ENCODE data around the gene SPSB4. TPM values are rescaled to one million over a fixed set of nuclear protein-coding genes. Genes with fewer than 3 reads are reported as not detected.

The SPSB4 gene
- total and polyA plus RNA-seq, 2 of the 13 experiments (the other 11 are each of a cell fraction or from before 2014, with no cell fraction given): not detected

DNA sequence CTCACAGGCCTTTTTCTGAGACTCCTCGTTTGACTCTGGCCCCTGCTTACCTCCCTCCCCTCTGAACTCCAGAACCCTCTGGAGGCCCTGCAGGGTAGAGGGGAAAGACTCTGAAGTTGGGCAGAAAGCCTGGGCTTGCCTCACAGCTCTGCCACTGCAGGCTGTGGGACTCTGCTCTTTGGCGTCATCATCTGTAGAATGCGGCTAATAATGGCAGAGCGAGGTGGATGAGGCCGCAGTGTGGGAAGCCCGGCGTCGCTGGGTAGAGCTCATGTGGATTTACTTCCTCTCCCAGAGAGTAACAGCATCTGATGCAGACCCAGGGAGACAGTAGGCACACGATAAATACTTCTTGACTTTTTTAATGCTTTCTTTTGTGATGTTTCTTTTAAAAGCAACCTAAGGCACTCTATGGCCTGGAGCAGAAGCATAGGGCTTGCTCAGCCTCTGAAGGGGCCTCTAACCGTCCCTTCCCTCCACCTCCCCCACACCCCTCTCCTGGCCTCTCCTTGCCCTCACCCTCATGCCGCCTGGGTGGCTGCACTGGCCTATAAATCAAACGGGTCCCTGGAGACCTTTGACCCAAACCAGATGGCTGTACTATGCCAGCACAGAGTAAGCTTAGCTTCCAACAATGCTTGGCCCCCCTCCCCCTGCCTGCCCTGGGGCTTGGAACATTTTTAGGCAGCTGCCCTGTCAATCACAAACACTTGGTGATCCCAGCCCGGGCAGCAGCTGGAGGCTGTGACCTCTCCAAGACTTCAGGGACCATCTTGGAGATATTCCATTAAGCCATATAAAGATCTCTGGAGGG, 32.9 kb downstream of the SPSB4 start:
- no peak overlapping the region for H3K27ac ChIP-seq (ENCODE audit: extremely low read length, insufficient read depth, low read length)
- peaks cover 0 to 14% of the 10 kb centered on the region in 2 experiments; a peak in 2 of 5 replicates for H3K27me3 ChIP-seq (ENCODE audit: control insufficient read depth in 1 of 2, insufficient read depth in 2 of 2, low read length in 2 of 2)
- H3K79me2 ChIP-seq (ENCODE audit: insufficient read depth, low read length): no peaks in the 10 kb centered on the region
- H3K4me2 ChIP-seq (ENCODE audit: low read depth, low read length): no peak overlapping the region
- FAIRE-seq (no peak), ATAC-seq (no peak), DNase-seq (ENCODE audit: low spot score) (no peak)
- H2AFZ ChIP-seq (ENCODE audit: low read length): no peak overlapping the region
- peaks cover 10% of the 10 kb centered on the region for H3K4me1 ChIP-seq (ENCODE audit: insufficient read depth, low read length)
- H4K20me1 ChIP-seq (ENCODE audit: insufficient read depth, low read length): no peaks in the 10 kb centered on the region
- POLR2A ChIA-PET: no interaction called here
- no peaks in the 10 kb centered on the region for H3K9me3 ChIP-seq (ENCODE audit: low read length)
- TF ChIP-seq ZNF503 (CRISPR knock-in tag; IDR thresholded peaks at IDR 0.05) (no peak), PLRG1 (conservative IDR thresholded peaks at IDR 0.05) (no peak), KLF15 (CRISPR knock-in tag; IDR thresholded peaks at IDR 0.05; ENCODE audit: borderline replicate concordance) (no peak), IKZF1 (IDR thresholded peaks at IDR 0.05) (no peak)
- H3K4me3 ChIP-seq (replicated peaks in 1 of 3; ENCODE audit: insufficient read depth in 1 of 3, low read depth in 2 of 3, low read length in 3 of 3): no peak overlapping the region
- WGBS (ENCODE audit: low lambda C conversion rate): 34% methylated on average over 13 of the region's 13 CpGs
- in situ Hi-C loops (cut with HindIII; ENCODE audit: extremely low pct_ligation_motif_present, low pct_unique_long_range_greater_than_20kb): no loop called here
- no peak overlapping the region for H3K9ac ChIP-seq (ENCODE audit: insufficient read depth, low read depth, low read length)
- no peaks in the 10 kb centered on the region for H3K36me3 ChIP-seq (replicated peaks in 1 of 2; ENCODE audit: control insufficient read depth in 1 of 2, insufficient read depth in 2 of 2, low read length in 2 of 2)
- CTCF ChIA-PET (ENCODE audit: low intra/inter-chr PET ratio, low total read pairs): no interaction called here
- no TSS peak for BruUV-seq (replicated peaks)
- intact Hi-C loops (cut with micrococcal nuclease; ENCODE audit: unreplicated experiment): no loop called here

DNA sequence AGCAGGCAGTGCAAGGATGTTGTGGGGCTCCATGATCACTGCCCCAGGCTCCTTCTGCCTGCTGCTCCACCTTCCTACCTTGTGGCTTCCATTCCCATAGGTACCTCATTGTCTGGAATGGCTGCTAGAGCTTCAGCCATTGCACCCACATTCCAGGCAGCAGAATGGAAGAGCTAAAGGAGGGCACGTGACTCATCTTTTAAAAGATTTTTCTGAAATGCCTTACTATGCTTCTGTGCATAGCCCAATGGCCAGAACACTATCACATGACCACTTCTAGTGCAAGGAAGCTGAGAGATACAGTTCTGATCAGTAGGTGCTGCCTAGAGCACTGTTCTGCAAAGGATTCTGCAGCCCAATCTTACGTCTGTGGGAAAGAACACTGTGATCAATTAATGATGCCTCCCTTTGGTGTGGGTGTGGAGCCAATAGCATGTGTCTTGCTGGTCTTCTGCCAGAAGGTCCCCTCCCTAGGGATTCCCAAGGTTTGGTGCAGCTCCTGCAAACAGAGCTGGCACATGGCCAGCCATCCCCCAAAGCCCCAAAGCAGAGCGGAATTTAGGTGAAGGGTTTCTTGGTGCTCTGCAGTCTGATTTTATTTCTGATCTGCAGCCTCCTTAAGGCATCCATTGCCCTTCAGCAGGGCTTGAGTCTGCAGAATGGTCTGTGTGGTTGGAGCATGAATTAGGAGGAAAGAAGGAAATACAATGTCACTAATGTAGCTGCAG, 34.4 kb downstream of the SPSB4 start:
- in situ Hi-C loops (cut with HindIII; ENCODE audit: extremely low pct_ligation_motif_present, low pct_unique_long_range_greater_than_20kb) (no loop called here), intact Hi-C loops (cut with micrococcal nuclease; ENCODE audit: unreplicated experiment) (no loop called here)
- CTCF ChIA-PET (ENCODE audit: low intra/inter-chr PET ratio, low total read pairs): no interaction called here
- H2AFZ ChIP-seq (ENCODE audit: low read length): no peak overlapping the region
- H3K79me2 ChIP-seq (ENCODE audit: insufficient read depth, low read length): no peaks in the 10 kb centered on the region
- H3K27me3 ChIP-seq (ENCODE audit: control insufficient read depth in 1 of 2, insufficient read depth in 2 of 2, low read length in 2 of 2): peaks cover 0 to 8% of the 10 kb centered on the region in 2 experiments; a peak in 1 of 5 replicates
- H3K9ac ChIP-seq (ENCODE audit: insufficient read depth, low read depth, low read length): no peak overlapping the region
- ATAC-seq (no peak), FAIRE-seq (no peak), DNase-seq (ENCODE audit: low spot score) (no peak)
- WGBS (ENCODE audit: low lambda C conversion rate): 33% methylated on average over 3 of the region's 3 CpGs
- POLR2A ChIA-PET: no interaction called here
- no peak overlapping the region for H3K4me2 ChIP-seq (ENCODE audit: low read depth, low read length)
- no peaks in the 10 kb centered on the region for H3K9me3 ChIP-seq (ENCODE audit: low read length)
- peaks cover 10% of the 10 kb centered on the region for H3K4me1 ChIP-seq (ENCODE audit: insufficient read depth, low read length)
- no TSS peak for BruUV-seq (replicated peaks)
- no peak overlapping the region for H3K27ac ChIP-seq (ENCODE audit: extremely low read length, insufficient read depth, low read length)
- no peak for TF ChIP-seq MTF2 (CRISPR knock-in tag; IDR thresholded peaks at IDR 0.05; ENCODE audit: borderline replicate concordance)
- TF ChIP-seq ZNF20 (CRISPR knock-in tag; IDR thresholded peaks at IDR 0.05): no peak
- TF ChIP-seq ZMAT5 (CRISPR knock-in tag; IDR thresholded peaks at IDR 0.05; ENCODE audit: borderline replicate concordance, low read depth): no peak
- TF ChIP-seq ZNF367 (CRISPR knock-in tag; IDR thresholded peaks at IDR 0.05; ENCODE audit: borderline replicate concordance): no peak
- TF ChIP-seq TEAD3 (CRISPR knock-in tag; optimal IDR thresholded peaks at IDR 0.05; ENCODE audit: borderline replicate concordance): no peak
- no peaks in the 10 kb centered on the region for H3K36me3 ChIP-seq (replicated peaks in 1 of 2; ENCODE audit: control insufficient read depth in 1 of 2, insufficient read depth in 2 of 2, low read length in 2 of 2)
- no peak overlapping the region for H3K4me3 ChIP-seq (replicated peaks in 1 of 3; ENCODE audit: insufficient read depth in 1 of 3, low read depth in 2 of 3, low read length in 3 of 3)
- H4K20me1 ChIP-seq (ENCODE audit: insufficient read depth, low read length): no peaks in the 10 kb centered on the region
